T-helper 22 cell (primary cell): ENCODE results near the gene RPS2.
"Not testable (repeated sequence)": the region's sequence is repeated elsewhere in the genome, so short reads cannot be mapped to it uniquely, and the experiment has no call there.

Source experiments
- DNase-seq: peaks from one replicate; pipeline ENCODE4 v3.0.0-alpha.2; 2020; ENCODE audit warnings: low read depth

RPS2 gene

DNA sequence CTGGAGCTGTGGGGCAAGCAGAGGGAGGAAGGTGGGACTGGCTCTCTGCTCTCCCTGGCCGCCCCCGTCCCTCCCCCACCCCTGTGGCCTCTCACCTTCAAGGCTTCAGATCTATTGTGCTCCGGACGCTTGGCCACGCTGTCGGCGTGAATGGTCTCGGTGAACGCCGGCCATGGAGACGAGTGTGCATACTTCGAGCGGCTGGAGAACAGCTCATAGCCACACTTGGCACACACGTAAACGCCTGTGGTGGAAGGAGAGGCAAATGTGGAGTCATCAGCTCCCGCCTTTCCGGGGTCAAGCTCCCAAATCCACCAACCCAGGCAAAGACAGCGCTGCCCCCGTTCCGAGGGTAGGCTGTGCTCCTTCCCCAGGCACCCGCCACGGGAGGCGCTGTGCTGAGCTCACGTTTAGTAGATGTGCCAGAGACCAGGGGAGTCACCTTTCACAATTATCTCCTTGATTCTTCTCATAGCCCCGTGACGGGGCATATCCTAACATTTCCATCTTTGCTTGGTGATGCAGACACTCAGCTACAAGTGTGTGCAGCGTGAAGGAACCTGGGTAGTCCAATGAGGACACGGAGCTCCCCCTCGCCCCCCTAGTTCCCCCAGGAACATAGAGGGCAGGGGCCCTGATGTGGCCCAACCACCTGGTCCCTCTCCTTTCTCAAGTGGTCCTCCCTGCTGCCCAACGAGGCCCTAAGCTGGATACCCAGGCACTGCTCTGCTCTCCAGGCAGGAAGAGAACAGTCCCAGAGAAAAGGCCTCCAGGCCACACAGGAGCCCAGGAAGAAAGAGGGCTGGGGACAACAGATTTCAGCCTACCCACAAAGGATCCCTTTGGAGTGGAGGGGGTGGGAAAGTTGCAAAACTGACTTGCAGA lies 23.2 kb downstream of the RPS2 start:
- no peak for DNase-seq

DNA sequence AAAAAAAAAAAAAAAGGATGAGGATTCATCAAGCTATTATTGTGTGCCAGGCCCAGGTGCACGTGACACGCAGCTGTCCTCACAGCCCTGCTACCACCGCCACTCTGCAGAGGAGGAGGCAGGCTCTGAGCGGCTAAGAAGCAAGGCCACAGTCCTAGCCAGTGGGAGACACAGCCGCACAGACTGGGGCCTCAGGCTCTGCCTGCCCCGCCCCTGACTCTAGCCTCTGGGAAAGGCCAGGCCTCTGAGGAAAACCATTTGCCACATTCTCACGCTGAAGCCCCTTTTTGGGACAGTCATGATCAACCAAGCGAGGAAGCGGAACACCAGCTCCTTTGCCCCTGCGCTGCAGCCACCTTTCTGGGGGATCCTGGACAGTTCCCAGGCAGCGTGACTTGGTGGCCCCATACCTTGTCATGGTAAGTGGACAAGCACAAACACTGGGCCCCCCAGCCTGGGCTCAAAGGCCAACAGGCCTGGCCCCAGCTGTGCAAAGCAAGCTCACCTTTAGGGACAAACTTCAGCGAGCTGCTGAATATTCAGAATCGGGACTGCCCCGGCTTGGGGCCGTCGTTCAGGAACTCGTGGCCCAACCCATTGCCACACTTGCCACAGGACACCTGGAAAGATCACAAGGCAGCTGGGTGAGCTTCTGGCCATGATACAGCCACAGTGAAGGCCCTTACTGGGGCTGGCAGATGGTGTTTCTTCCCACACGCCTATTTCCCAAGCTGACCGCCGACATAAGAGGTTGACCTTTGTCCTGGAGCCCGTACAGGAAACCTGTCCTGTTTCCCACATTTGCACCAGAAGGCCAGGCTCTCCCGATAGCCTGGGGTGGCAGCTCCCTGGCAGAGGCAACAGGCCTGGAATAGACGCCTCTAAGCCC lies 24.1 kb downstream of the RPS2 start:
- DNase-seq, result no peak

DNA sequence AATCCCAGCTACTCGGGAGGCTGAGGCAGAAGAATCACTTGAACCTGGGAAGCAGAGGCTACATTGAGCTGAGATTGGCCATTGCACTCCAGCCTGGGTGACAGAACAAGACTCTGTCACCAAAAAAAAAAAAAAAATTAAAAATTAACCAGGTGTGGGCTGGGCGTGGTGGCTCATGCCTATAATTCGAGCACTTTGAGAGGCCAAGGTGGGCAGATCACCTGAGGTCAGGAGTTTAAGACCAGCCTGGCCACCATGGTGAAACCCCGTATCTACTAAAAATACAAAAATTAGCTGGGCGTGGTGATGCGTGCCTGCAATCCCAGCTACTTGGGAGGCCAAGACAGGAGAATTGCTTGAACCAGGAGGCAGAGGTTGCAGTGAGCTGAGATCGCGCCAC lies 24.8 kb downstream of the RPS2 start:
- DNase-seq, result not testable (repeated sequence)

DNA sequence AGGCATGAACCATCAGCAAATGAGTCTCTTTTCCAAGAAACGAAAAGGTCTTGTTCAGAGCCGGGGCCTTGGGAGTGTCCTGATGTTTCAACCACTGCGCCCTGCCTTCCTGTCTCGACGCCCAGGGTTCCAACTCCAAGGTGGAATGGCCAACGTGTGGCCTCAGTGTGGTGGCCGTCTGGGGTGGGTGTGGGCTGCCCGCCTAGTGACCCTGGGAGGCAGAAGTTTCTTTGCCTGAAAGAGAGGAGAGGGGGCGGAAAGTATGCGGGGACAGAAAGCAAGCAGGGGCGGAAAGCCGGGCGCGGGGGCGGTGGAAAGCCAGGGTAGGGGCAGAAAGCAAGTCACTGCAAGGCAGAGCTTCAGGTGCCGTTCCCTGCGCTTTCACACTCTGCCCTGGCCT lies 25.7 kb downstream of the RPS2 start:
- no peak for DNase-seq

DNA sequence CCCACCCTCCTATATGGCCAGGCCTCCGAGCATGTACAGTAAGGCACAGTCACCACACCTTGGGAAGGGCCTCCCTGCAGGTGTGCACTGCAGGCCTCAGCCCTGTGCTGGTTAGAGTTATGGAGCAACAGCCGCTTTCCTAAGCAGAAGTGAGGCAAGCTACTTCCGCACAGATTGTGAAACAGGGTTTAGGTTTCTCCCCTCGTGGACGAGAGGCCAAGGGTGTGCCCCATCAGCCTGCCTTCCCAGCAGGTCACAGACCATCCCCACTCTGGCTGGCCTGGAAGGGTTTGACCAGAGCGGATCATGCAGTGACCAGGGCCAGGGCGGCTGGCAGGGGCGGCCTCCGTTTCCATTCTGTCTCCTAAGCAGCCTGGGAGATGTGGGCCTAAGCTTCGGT lies 26.3 kb downstream of the RPS2 start:
- DNase-seq, result no peak

DNA sequence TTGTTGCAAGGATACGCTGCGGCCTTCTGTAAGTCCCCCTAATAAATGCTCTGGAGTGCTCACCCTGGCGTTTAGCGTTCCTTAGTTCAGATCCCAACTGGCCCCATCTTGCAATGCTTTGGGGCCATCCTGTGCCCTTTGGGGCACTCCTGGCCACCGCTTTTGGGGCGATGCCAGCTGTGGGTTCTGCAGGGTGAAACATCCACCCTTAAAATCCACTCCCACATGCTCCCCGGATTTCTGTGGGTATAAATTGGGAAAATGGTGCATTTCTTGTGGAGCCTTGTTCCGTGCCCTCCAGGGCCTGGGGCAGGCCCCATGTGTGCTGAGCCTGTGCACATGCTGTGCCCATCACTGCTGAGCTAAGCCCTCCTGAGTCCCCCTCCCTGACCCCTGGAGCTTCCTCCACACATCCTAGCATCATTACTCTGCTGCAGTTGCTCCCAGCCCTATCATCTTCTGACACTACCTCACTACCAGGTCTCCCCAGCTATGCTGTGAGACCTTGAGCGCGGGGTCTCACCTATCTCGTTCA lies 27.6 kb downstream of the RPS2 start:
- DNase-seq, result no peak

DNA sequence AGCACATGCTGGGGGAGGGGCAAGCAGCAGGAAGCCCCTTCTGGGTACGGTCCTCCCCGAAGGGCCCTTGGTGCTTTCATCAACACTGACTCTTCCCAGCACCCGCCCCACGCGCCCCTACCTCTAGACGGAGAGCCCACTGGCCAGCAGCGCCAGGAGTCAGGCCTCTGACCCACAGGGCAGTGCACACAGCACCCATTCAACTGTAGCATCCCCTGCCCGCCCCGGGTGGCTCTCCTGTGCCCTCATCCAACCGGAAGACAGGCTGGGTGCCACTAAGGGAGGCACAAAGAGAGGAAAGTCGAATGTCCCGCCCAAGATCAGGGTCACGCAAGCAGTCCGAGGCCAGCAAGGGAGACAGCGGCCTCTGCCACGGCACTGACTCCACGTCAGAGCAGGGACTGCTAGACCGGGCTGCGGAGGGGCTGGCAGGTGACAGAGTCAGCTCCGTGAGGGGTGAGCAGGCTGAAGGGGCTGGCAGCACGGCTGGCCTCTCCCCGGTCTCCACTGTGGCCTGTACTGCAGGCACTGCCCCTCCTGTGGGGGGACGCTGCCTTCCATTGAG lies 31.4 kb downstream of the RPS2 start:
- no peak for DNase-seq

DNA sequence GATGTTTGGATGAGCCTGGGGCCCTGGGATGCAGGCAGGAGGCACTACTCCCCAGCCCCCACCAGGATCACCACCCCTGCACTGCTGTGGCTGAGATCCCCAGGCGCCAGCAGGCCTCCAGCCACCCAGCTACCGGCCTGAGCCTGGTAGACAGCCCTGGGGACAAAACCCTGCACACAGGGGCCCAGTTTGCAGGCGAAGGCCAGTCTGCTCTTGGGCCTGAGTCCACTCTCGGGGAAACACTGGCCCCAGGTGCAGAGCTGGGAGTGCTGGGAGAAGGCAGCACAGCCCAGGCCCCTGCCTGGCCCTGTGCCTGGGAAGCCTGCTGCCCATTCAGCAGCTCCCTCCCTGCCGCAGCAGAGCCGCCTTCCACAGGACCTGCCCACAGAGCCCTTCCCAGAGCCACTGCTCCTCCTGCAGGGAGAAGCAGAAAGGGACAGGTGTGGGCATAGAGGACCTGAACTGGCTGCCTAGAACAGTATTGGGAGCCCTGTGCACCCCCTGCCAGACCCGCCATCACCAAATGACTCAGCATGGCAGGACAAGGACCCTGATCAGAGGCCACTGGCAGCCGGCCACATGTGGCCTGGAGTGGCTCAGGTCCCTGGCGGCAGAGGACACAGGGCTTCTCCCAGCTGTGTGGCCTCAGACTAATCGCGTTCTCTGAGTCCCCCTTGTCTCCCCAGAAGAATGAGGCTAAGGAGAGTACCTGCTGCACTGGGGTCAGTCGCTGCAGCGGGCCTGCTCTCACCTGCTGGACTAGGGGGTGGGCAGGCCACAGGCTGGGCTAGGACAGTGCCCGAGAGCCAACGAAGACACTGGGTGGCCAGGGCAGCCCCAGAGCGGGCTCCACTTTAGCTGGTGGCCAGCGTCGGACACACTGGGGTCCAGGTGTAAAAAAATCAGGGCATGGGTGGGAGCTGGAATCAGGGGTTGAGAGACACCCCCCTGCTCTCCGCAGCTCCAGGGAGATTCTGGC lies 32.3 kb downstream of the RPS2 start:
- DNase-seq, result no peak

DNA sequence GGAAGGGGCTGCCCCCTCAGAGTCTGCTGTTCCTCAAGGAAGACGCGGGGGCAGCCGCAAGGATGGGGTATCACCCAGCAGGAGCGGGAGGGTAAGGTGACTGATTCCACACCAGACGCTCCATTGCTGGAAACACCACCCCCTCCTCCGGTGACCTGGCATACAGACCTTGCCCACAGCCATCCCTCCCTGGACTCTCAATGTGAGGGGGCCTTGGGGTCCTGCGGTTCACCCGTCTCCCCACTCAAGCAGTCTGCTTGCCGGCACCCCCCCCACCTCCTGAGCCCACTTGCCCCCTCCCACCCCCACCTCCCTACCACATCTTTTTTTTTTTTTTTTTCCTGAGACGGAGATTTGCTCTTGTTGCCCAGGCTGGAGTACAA lies 34.3 kb downstream of the RPS2 start:
- no peak for DNase-seq

DNA sequence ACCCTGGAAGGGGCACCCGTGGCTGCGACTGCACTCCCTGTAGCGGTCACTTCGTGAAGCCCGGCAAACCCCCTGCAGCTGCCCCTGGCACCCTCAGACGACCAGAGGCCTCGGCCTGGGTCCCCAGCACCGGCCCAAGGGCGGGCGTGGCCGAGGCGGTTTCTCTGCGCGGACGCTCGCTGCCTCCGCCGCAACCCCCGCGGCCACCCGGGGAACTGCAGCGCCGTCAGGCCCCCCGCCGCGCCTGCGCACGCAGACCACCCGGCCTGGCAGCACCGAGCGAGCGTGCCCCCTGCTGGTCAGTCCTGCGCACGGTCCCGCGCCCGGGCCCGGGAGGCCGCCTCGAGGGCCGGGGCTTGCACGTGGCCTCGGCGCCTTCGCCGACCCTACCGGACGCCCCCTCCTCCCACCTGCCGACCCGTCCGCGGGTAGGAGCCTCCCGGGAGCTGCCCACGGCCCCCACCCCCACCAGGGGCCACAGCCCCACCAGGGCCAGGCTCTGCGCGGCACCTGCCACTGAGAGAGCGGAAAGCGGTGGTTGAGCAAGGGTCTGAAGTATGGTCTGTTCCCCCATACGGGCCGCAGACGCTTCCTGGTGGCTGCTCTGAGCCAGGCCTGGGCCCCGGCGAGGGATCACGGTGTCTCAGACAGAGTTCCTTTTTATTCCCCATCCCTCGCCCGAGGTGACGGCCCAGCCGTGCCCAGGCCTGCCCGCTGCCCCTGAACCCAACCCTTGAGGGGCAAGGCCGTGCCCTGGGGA lies 34.9 kb downstream of the RPS2 start:
- DNase-seq, result peak; percentile 76

DNA sequence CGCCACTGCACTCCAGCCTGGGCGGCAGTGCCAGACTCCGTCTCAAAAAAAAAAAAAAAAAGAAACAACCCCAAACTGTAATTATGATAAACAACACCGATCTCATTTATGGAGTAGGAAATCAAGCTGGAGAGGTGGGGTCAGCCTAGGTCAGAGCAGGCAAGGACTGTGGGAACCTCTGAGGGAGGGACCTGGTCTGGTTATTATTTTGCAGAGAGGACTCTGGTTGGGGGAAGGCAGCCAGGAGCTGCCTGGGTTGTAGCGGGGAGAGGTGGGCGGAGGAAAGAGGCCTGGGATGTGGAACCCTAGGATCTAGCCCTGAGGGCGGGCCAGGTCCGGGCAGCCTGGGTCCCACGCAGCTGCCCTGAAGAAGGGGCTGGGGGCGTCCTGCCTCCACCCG lies 35.5 kb downstream of the RPS2 start:
- no peak for DNase-seq

DNA sequence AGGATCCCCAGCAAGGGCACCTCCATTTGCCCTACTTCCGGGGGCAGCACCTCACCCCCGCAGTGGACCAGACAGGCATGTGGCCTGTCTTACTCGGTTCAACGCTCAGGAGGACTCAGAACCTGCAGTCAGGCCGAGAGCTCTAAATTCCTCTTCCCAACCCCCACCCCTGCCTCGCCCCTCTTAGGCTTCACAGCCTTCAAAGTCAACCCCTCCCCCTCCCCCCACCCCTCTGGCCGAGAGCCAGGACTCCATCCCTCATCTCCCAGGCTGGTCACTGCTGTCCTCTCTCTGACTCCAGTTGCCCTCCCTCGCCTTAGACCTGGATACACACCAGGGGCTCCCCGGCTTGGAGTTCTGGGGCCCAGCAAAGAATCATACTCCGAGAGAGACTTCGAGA lies 38.4 kb downstream of the RPS2 start:
- DNase-seq, result no peak

DNA sequence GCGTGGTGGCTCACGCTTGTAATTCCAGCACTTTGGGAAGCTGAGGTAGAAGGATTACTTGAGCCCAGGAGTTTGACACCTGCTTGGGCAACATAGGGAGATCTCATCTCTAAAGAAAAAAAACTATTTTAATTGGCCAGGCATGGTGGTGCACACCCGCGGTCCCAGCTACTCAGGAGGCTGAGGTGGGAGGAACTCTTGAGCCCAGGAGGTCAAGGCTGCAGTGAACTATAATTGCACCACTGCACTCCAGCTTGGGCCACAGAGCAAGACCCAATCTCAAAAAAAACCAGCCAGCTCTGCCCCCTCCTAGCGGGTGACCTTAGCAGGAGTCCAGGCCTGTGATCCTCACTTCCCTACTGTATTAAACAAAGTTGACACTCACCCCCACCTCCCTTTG lies 40.5 kb downstream of the RPS2 start:
- DNase-seq, result no peak

DNA sequence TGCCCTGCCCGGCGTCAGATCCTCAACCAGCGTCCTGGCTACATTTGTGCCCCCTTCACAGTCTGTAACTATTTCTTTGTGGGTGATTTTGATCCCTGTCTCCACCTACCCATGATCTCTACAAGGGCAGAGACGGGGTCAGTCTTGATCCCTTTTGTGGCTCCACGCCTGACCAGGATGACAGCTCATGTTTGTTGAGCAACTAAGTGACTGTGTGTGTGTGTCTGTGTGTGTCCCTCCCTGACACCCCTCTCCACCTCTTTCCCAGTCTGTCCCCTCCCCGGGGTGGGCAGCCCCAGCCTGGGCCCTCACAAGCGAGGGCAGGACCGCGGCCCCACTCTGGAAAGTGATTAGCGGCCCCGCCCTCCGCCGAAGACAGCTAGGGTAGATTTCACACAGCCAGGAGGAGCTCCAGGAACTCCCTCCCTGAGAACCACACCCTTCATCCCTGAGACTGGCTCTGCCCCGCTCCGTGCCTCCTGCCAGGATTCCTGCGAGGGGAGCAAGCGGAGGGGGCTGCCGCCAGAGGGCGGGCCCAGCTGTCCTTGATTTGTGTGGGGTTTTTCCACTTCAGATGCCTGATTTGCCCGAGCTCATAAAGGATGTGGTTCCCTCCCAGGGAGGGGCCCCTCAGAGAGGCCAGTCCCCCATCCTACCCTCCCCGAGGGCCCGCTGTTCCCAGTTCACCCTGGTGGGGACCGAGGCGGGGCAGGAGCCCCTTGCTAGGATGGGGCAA lies 41.2 kb downstream of the RPS2 start:
- no peak for DNase-seq

DNA sequence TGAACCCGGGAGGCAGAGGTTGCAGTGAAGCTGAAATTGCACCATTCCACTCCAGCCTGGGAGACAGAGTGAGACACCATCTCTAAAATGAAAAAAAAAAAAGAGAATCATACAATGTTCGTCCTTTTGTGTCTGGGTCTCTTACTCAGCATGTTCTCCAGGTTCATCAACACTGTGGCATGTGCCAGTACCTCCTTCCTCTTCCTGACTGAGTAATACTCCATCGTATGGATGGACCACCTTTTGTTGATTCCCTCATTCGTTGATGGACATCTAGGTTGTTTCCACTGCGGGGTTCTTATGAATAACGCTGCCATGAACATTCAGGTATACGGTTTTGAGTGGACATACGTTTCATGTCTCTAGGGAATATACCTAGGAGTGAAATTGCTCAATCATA lies 42.3 kb downstream of the RPS2 start:
- DNase-seq, result no peak

DNA sequence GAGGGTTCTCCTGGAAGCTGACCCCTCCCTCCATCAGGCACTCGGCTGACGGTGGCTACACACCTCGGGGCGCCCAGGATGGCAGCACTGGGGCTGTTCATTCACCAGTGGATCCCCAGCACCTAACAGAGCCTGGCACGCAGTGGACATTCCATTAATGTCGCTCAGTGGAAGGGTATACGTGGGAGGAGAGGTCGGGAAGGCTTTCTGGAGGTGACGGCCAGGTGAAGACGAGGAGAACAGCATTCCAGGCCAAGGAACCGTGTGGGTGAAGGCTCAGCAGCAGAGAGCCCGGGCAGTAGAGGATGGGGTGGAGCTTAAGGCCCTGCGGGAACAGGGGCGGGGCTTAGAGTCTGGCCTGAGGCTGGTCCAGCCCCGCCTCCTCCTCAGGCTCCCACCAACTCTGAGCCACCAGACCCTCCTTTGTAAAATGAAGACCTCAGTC lies 43.9 kb downstream of the RPS2 start:
- DNase-seq, result no peak

DNA sequence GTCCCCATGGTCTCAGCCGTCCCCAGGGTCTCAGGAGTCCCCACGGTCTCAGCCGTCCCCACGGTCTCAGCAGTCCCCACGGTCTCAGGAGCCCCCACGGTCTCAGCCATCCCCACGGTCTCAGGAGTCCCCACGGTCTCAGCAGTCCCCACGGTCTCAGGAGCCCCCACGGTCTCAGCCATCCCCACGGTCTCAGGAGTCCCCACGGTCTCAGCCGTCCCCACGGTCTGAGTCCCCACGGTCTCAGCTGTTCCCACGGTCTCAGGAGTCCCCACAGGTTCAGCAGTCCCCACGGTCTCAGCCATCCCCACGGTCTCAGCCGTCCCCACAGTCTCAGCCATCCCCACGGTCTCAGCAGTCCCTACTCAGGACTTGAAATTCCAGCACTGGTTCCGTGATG lies 44.5 kb downstream of the RPS2 start:
- DNase-seq, result not testable (repeated sequence)

DNA sequence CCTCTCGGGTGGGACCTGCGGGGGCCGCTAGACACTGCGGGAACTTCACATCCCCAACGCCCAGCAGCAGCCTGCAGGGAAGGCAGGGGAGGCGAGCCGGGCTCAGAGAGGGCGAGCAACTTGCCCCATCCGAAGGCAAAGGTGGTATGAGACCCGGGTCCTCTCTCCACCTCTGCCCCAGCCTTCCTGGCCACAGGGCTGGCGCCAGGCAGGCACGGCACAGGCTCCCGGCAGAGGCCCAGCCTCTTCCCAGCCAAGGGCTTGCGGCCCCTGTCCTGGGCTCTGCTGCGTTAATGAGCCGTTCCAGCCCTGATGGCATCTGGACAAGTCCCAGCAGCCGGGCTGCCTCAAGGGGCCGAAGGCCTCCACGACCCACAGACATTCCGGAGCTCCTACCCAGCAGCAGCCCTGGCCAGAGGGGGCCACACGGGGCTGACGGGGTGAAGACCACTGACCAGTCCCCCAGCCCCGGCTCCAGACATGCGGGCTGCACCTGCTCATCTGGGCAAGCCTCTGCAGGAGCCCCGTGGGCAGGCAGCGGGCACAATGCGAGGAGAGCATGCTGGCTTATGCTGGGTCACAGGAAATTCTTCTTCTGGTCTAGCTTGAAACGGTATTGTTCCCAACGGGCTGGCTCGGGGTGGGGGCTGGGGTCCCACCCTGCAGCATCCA lies 45.2 kb downstream of the RPS2 start:
- no peak for DNase-seq
